ENCODE data around the gene TMX1.

TMX1 gene

GRCh38 chr14:51294951-51295525 lies 55.0 kb downstream of the TMX1 start:
- no peak for DNase-seq

GRCh38 chr14:51295646-51296263 lies 55.7 kb downstream of the TMX1 start:
- DNase-seq: no peak

GRCh38 chr14:51297066-51297465 lies 57.0 kb downstream of the TMX1 start:
- no peak for DNase-seq

GRCh38 chr14:51298895-51299294 lies 58.8 kb downstream of the TMX1 start:
- DNase-seq: no peak

- no peak for DNase-seq
These were observed 62.4 kb downstream of the TMX1 start for GRCh38 chr14:51302295-51303030.

- peak; percentile 72 for DNase-seq
These were observed 64.4 kb downstream of the TMX1 start for GRCh38 chr14:51304438-51304837.

GRCh38 chr14:51304941-51305340 lies 64.9 kb downstream of the TMX1 start:
- DNase-seq: peak; percentile 89

- DNase-seq: no peak
These were observed 65.7 kb downstream of the TMX1 start for GRCh38 chr14:51305751-51306150.
